ENCODE results near the gene OAS1.

GRCh38 chr12:112947761-112948160 is 41.0 kb downstream of the OAS1 start:
- no peak for TF ChIP-seq SP1 (IDR thresholded peaks at IDR 0.05; ENCODE audit: low read depth, low read length)
- no peak for TF ChIP-seq CEBPB (IDR thresholded peaks at IDR 0.05; ENCODE audit: low read depth, low read length)
- TF ChIP-seq, protein P1, sequence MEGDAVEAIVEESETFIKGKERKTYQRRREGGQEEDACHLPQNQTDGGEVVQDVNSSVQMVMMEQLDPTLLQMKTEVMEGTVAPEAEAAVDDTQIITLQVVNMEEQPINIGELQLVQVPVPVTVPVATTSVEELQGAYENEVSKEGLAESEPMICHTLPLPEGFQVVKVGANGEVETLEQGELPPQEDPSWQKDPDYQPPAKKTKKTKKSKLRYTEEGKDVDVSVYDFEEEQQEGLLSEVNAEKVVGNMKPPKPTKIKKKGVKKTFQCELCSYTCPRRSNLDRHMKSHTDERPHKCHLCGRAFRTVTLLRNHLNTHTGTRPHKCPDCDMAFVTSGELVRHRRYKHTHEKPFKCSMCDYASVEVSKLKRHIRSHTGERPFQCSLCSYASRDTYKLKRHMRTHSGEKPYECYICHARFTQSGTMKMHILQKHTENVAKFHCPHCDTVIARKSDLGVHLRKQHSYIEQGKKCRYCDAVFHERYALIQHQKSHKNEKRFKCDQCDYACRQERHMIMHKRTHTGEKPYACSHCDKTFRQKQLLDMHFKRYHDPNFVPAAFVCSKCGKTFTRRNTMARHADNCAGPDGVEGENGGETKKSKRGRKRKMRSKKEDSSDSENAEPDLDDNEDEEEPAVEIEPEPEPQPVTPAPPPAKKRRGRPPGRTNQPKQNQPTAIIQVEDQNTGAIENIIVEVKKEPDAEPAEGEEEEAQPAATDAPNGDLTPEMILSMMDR (IDR thresholded peaks at IDR 0.05; ENCODE audit: control extremely low read depth in 1 of 3, insufficient read depth in 1 of 3, low read depth in 1 of 3, low read length in 3 of 3): no peak
- TF ChIP-seq POLR2A (IDR thresholded peaks at IDR 0.05; ENCODE audit: control extremely low read depth in 1 of 2, low read depth in 2 of 2, low read length in 2 of 2): no peak
- TF ChIP-seq SIN3A (conservative IDR thresholded peaks at IDR 0.05 in 1 of 2, IDR thresholded peaks at IDR 0.05 in 1 of 2; ENCODE audit: low read depth in 1 of 2, low read length in 2 of 2): no peak
- no peak for TF ChIP-seq JUN (IDR thresholded peaks at IDR 0.05; ENCODE audit: low read depth, low read length)
- no peak for TF ChIP-seq YY1 (IDR thresholded peaks at IDR 0.05; ENCODE audit: low read depth, low read length)
- no peak for TF ChIP-seq EGR1 (IDR thresholded peaks at IDR 0.05; ENCODE audit: borderline replicate concordance, low read depth, low read length)
- no peak for TF ChIP-seq GABPA (IDR thresholded peaks at IDR 0.05; ENCODE audit: borderline replicate concordance, insufficient read depth, low read length)
